K562 (cell line): ENCODE results near the gene SLC25A42. TPM values are rescaled to one million over a fixed set of nuclear protein-coding genes. Genes with fewer than 3 reads are reported as not detected.

ENCODE experiments used
- FOSL1 ChIP-seq: fragments of 200-800 bp; sonication (Bioruptor generic); conservative IDR thresholded peaks from 2 replicates; pipeline ENCODE4 v1.6.1; 2016; ENCODE audit warnings: missing genetic modification characterization, missing compliant biosample characterization
- FOXK1 ChIP-seq: sonication (generic); formaldehyde crosslinking; IDR thresholded peaks from 2 replicates; pipeline ENCODE4 v1.8.0; 2022; ENCODE audit warnings: missing genetic modification reagents, mild to moderate bottlenecking, borderline replicate concordance
- HNRNPL ChIP-seq: fragments of 200-400 bp; formaldehyde crosslinking; IDR thresholded peaks from 2 replicates; pipeline ENCODE4 v1.6.1; 2017; ENCODE audit warnings: low read depth, mild to moderate bottlenecking, low read length
- MCM2 ChIP-seq: fragments of 450-650 bp; IDR thresholded peaks from 2 replicates; pipeline ENCODE4 v1.6.1; 2017; ENCODE audit warnings: low read depth, mild to moderate bottlenecking
- MITF ChIP-seq: IDR thresholded peaks from 2 replicates; pipeline ENCODE4 v1.6.1; 2014; ENCODE audit warnings: antibody characterized with exemption
- NBN ChIP-seq: fragments of 450-650 bp; IDR thresholded peaks from 2 replicates; pipeline ENCODE4 v1.6.1; 2016; ENCODE audit warnings: low read depth, mild to moderate bottlenecking
- NEUROD1 ChIP-seq: fragments of 150-350 bp; IDR thresholded peaks from 2 replicates; pipeline ENCODE4 v1.6.1; 2014; ENCODE audit warnings: borderline replicate concordance, low read length, low read depth; ENCODE audit not compliant: partially characterized antibody
- PRDM10 ChIP-seq: fragments of 450-650 bp; IDR thresholded peaks from 2 replicates; pipeline ENCODE4 v1.6.1; 2018; ENCODE audit not compliant: partially characterized antibody
- SMARCB1 ChIP-seq: IDR thresholded peaks from 2 replicates; pipeline ENCODE4 v1.6.1; 2011; ENCODE audit warnings: improper control_type of control experiment, low read depth; ENCODE audit not compliant: insufficient read length
- SREBF2 ChIP-seq: sonication (generic); formaldehyde crosslinking; IDR thresholded peaks from 2 replicates; pipeline ENCODE4 v1.4.0; 2020; ENCODE audit warnings: mild to moderate bottlenecking, missing genetic modification reagents
- ZNF140 ChIP-seq: fragments of 250-450 bp; sonication (Bioruptor Pico); IDR thresholded peaks from 2 replicates; pipeline ENCODE4 v1.8.0; 2021; ENCODE audit warnings: moderate library complexity, mild to moderate bottlenecking, inconsistent platforms
- ZNF318 ChIP-seq, 2 experiments: fragments of 450-650 bp; IDR thresholded peaks; 2 replicates each; pipeline ENCODE4 v1.6.1; 2016; ENCODE audit warnings: mild to moderate bottlenecking in 2 of 2, borderline replicate concordance in 1 of 2, low read depth in 1 of 2, moderate library complexity in 1 of 2
- ZNF507 ChIP-seq: conservative IDR thresholded peaks from 2 replicates; pipeline ENCODE4 v1.6.1; 2017; ENCODE audit warnings: missing genetic modification characterization, missing compliant biosample characterization
- ZNF57 ChIP-seq: fragments of 450-650 bp; formaldehyde crosslinking; IDR thresholded peaks from 2 replicates; pipeline ENCODE4 v1.4.0; 2020; ENCODE audit warnings: mild to moderate bottlenecking, moderate library complexity
- polyA plus RNA-seq, 8 experiments: library from polyadenylated mRNA; depleted of rRNA in 4 of 8; stranded (reverse) in 5 of 8; unstranded in 3 of 8; fragments of >200 nt; fragmentation: Nextera tagmentation in 2 of 8; fragmentation: Illumina TruSeq in 1 of 8; extraction: Ambion mirVana in 2 of 8; extraction: Trizol in 1 of 8; gene quantifications; 2 replicates each; pipeline versions ENCODE4 v1.2.1 to v1.2.3, GENCODE V29; 2011 to 2014; ENCODE audit warnings: inconsistent platforms in 1 of 8, missing spikeins in 1 of 8
- total RNA-seq, 7 experiments: library from RNA; depleted of rRNA in 6 of 7; stranded (reverse); fragments of >200 nt in 6 of 7; fragmentation: Illumina TruSeq in 2 of 7; extraction: Trizol in 2 of 7; gene quantifications; 2 replicates each; pipeline versions ENCODE4 v1.2.1 to v1.2.3, GENCODE V29; 2011 to 2021; ENCODE audit warnings: low replicate concordance in 1 of 7

Gene SLC25A42
- total and polyA plus RNA-seq, 9 of the 15 experiments (the other 6 are each of a cell fraction or from before 2014, with no cell fraction given): 0.59 to 32.2 (median 14.1) TPM

GRCh38 chr19:19138109-19138981 is 74.6 kb downstream of the SLC25A42 start, which contains the start of gene TMEM161A (continued):
- peak; percentile 47 for TF ChIP-seq PRDM10
- no peak for TF ChIP-seq SREBF2 (CRISPR knock-in tag)
- TF ChIP-seq MCM2: no peak
- no peak for TF ChIP-seq ZNF140 (CRISPR knock-in tag)
- no peak for TF ChIP-seq ZNF318 (IDR thresholded peaks at IDR 0.05; ENCODE audit: borderline replicate concordance in 1 of 2, low read depth in 1 of 2)
- TF ChIP-seq ZNF507: no peak
- TF ChIP-seq NEUROD1: peak; percentile 93
- no peak; the same call in 1 of the 2 replicates for TF ChIP-seq MITF
- no peak for TF ChIP-seq FOSL1 (tag)
- no peak for TF ChIP-seq ZNF57
- TF ChIP-seq HNRNPL: no peak
- no peak for TF ChIP-seq NBN
- no peak for TF ChIP-seq FOXK1
- no peak for TF ChIP-seq SMARCB1
